ENCODE results near the gene ACO1. TPM values are rescaled to one million over a fixed set of nuclear protein-coding genes. Genes with fewer than 3 reads are reported as not detected.
A peak's percentile ranks its signal among the peaks of the same experiment; 100 is the strongest.

Gene ACO1
- total and polyA plus RNA-seq, 4 donors, result 41.3 to 78.5 (median 59.5) TPM

- no peaks in the 10 kb centered on the region for H3K27me3 ChIP-seq (ENCODE audit: control insufficient read depth in 4 of 4, insufficient read depth in 4 of 4, low read length in 3 of 4)
- H3K36me3 ChIP-seq (ENCODE audit: control insufficient read depth in 4 of 4, insufficient read depth in 3 of 4, low read depth in 1 of 4, low read length in 3 of 4), result no peaks in the 10 kb centered on the region
- H3K4me3 ChIP-seq (ENCODE audit: low read depth in 1 of 3, low read length in 3 of 3), result no peak overlapping the region
- no peak overlapping the region for H3K9ac ChIP-seq (ENCODE audit: low read depth in 1 of 2, low read length in 2 of 2)
- no peak overlapping the region for H3K27ac ChIP-seq (ENCODE audit: low read depth in 1 of 2, low read length in 2 of 2)
- 78% methylated on average over 3 of the region's 3 CpGs for whole genome bisulfite sequencing
- H3K9me3 ChIP-seq (ENCODE audit: control insufficient read depth in 4 of 4, low read length in 3 of 4), result no peaks in the 10 kb centered on the region
- DNase-seq (ENCODE audit: low spot score), result no peak
- peaks cover 2 to 34% (median 25%) of the 10 kb centered on the region in 4 donors for H3K4me1 ChIP-seq (ENCODE audit: control insufficient read depth in 4 of 4, insufficient read depth in 4 of 4, low read length in 3 of 4)
- TF ChIP-seq NR2F2 (IDR thresholded peaks at IDR 0.05) (no peak), HNF4G (IDR thresholded peaks at IDR 0.05) (no peak), SP1 (IDR thresholded peaks at IDR 0.05) (no peak), FOXA2 (IDR thresholded peaks at IDR 0.05) (no peak), TAF1 (conservative IDR thresholded peaks at IDR 0.05) (no peak), EGR1 (IDR thresholded peaks at IDR 0.05; ENCODE audit: low read depth in 2 of 2) (no peak), GABPA (IDR thresholded peaks at IDR 0.05 in 1 of 2, conservative IDR thresholded peaks at IDR 0.05 in 1 of 2) (no peak)
- TF ChIP-seq, protein P1, sequence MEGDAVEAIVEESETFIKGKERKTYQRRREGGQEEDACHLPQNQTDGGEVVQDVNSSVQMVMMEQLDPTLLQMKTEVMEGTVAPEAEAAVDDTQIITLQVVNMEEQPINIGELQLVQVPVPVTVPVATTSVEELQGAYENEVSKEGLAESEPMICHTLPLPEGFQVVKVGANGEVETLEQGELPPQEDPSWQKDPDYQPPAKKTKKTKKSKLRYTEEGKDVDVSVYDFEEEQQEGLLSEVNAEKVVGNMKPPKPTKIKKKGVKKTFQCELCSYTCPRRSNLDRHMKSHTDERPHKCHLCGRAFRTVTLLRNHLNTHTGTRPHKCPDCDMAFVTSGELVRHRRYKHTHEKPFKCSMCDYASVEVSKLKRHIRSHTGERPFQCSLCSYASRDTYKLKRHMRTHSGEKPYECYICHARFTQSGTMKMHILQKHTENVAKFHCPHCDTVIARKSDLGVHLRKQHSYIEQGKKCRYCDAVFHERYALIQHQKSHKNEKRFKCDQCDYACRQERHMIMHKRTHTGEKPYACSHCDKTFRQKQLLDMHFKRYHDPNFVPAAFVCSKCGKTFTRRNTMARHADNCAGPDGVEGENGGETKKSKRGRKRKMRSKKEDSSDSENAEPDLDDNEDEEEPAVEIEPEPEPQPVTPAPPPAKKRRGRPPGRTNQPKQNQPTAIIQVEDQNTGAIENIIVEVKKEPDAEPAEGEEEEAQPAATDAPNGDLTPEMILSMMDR (IDR thresholded peaks at IDR 0.05; ENCODE audit: low read depth, low read length, missing input control), result no peak
Measured at GRCh38 chr9:32380944-32381343, 3.5 kb upstream of the ACO1 start.

DNA sequence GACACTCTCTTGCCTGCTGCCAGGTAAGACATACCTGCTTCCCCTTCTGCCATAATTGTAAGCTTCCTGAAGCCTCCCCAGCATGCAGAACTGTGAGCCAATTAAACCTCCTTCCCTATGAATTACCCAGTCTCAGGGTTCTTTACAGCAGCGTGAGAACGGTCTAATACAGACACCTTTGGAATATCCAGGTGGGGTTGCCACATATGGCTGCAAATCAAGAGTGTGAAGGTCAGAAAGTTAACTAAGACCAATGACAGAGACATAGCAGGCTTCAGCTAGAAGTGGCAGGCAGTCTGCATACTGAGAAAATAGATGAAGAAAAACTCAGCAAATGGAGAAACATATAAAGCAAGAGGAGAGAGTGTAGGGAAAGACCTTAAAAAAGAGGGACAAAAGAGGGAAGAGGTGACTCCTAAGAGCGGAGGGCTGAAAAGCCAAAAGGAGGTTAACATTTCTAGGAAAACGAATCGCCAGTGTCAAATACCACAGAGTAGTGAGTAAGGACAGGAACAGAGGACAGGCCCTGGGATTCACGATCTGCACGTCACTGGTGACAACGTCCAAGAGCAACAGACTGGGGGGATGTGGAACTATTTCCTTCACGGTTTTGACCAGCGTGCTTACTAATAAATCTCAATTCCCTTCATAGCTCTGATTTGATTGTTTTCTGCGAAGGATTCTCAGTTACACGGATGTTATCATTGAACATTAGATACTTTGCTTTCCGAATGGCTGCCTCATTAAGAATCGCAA lies 1.7 kb upstream of the ACO1 start:
- H3K4me1 ChIP-seq (ENCODE audit: control insufficient read depth in 4 of 4, insufficient read depth in 4 of 4, low read length in 3 of 4), result peaks cover 7 to 49% (median 40%) of the 10 kb centered on the region in 4 donors
- H3K9ac ChIP-seq (ENCODE audit: low read depth in 1 of 2, low read length in 2 of 2), result no peak overlapping the region
- no peak overlapping the region for H3K4me3 ChIP-seq (ENCODE audit: low read depth in 1 of 3, low read length in 3 of 3)
- H3K9me3 ChIP-seq (ENCODE audit: control insufficient read depth in 4 of 4, low read length in 3 of 4), result no peaks in the 10 kb centered on the region
- H3K27me3 ChIP-seq (ENCODE audit: control insufficient read depth in 4 of 4, insufficient read depth in 4 of 4, low read length in 3 of 4), result no peaks in the 10 kb centered on the region
- H3K27ac ChIP-seq (ENCODE audit: low read depth in 1 of 2, low read length in 2 of 2), result peak overlapping the region; percentile 20 to 49
- WGBS, result 59% methylated on average over 14 of the region's 14 CpGs
- no peak for DNase-seq (ENCODE audit: low spot score)
- peaks cover 0 to 3% (median 0%) of the 10 kb centered on the region in 4 donors for H3K36me3 ChIP-seq (ENCODE audit: control insufficient read depth in 4 of 4, insufficient read depth in 3 of 4, low read depth in 1 of 4, low read length in 3 of 4)
- TF ChIP-seq, protein P2, sequence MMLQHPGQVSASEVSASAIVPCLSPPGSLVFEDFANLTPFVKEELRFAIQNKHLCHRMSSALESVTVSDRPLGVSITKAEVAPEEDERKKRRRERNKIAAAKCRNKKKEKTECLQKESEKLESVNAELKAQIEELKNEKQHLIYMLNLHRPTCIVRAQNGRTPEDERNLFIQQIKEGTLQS (IDR thresholded peaks at IDR 0.05), result no peak
- no peak for TF ChIP-seq FOXA2 (IDR thresholded peaks at IDR 0.05)
- peak in 1 of 2 donors; percentile 16 for TF ChIP-seq RAD21 (IDR thresholded peaks at IDR 0.05)
- TF ChIP-seq, protein P3, sequence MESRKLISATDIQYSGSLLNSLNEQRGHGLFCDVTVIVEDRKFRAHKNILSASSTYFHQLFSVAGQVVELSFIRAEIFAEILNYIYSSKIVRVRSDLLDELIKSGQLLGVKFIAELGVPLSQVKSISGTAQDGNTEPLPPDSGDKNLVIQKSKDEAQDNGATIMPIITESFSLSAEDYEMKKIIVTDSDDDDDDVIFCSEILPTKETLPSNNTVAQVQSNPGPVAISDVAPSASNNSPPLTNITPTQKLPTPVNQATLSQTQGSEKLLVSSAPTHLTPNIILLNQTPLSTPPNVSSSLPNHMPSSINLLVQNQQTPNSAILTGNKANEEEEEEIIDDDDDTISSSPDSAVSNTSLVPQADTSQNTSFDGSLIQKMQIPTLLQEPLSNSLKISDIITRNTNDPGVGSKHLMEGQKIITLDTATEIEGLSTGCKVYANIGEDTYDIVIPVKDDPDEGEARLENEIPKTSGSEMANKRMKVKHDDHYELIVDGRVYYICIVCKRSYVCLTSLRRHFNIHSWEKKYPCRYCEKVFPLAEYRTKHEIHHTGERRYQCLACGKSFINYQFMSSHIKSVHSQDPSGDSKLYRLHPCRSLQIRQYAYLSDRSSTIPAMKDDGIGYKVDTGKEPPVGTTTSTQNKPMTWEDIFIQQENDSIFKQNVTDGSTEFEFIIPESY (IDR thresholded peaks at IDR 0.05), result no peak
- no peak for TF ChIP-seq GABPA (IDR thresholded peaks at IDR 0.05 in 1 of 2, conservative IDR thresholded peaks at IDR 0.05 in 1 of 2)
- no peak for TF ChIP-seq EGR1 (IDR thresholded peaks at IDR 0.05; ENCODE audit: low read depth in 2 of 2)
- TF ChIP-seq, protein P1 (IDR thresholded peaks at IDR 0.05; ENCODE audit: low read depth, low read length, missing input control), result no peak
- TF ChIP-seq SP1 (IDR thresholded peaks at IDR 0.05), result peak; percentile 42
- no peak for TF ChIP-seq TAF1 (conservative IDR thresholded peaks at IDR 0.05)
- TF ChIP-seq HNF4G (IDR thresholded peaks at IDR 0.05), result peak; percentile 25
- TF ChIP-seq NR2F2 (IDR thresholded peaks at IDR 0.05), result no peak
- no peak for TF ChIP-seq FOXA1 (IDR thresholded peaks at IDR 0.05)
- TF ChIP-seq MAX (IDR thresholded peaks at IDR 0.05), result no peak
- no peak for TF ChIP-seq YY1 (IDR thresholded peaks at IDR 0.05)
- no peak for TF ChIP-seq JUND (IDR thresholded peaks at IDR 0.05)
- TF ChIP-seq HNF4A (conservative IDR thresholded peaks at IDR 0.05), result peak; percentile 42 to 64
- TF ChIP-seq, protein P4, sequence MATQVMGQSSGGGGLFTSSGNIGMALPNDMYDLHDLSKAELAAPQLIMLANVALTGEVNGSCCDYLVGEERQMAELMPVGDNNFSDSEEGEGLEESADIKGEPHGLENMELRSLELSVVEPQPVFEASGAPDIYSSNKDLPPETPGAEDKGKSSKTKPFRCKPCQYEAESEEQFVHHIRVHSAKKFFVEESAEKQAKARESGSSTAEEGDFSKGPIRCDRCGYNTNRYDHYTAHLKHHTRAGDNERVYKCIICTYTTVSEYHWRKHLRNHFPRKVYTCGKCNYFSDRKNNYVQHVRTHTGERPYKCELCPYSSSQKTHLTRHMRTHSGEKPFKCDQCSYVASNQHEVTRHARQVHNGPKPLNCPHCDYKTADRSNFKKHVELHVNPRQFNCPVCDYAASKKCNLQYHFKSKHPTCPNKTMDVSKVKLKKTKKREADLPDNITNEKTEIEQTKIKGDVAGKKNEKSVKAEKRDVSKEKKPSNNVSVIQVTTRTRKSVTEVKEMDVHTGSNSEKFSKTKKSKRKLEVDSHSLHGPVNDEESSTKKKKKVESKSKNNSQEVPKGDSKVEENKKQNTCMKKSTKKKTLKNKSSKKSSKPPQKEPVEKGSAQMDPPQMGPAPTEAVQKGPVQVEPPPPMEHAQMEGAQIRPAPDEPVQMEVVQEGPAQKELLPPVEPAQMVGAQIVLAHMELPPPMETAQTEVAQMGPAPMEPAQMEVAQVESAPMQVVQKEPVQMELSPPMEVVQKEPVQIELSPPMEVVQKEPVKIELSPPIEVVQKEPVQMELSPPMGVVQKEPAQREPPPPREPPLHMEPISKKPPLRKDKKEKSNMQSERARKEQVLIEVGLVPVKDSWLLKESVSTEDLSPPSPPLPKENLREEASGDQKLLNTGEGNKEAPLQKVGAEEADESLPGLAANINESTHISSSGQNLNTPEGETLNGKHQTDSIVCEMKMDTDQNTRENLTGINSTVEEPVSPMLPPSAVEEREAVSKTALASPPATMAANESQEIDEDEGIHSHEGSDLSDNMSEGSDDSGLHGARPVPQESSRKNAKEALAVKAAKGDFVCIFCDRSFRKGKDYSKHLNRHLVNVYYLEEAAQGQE (IDR thresholded peaks at IDR 0.05), result no peak
- peak in 1 of 2 donors; percentile 39 for TF ChIP-seq RXRA (IDR thresholded peaks at IDR 0.05)

Data from liver (tissue), 9 donors.